DMS53 treated with DMSO at 0.1 percent for 48 hours (cell line): ENCODE results near the gene TRIM31.
"Not testable (repeated sequence)": the region's sequence is repeated elsewhere in the genome, so short reads cannot be mapped to it uniquely, and the experiment has no call there.

ENCODE experiments used
- DNase-seq: peaks from one replicate; lab custom pipeline; 2025; ENCODE audit not compliant: unreplicated experiment; lab: John Stamatoyannopoulos, UW

TRIM31 gene

DNA sequence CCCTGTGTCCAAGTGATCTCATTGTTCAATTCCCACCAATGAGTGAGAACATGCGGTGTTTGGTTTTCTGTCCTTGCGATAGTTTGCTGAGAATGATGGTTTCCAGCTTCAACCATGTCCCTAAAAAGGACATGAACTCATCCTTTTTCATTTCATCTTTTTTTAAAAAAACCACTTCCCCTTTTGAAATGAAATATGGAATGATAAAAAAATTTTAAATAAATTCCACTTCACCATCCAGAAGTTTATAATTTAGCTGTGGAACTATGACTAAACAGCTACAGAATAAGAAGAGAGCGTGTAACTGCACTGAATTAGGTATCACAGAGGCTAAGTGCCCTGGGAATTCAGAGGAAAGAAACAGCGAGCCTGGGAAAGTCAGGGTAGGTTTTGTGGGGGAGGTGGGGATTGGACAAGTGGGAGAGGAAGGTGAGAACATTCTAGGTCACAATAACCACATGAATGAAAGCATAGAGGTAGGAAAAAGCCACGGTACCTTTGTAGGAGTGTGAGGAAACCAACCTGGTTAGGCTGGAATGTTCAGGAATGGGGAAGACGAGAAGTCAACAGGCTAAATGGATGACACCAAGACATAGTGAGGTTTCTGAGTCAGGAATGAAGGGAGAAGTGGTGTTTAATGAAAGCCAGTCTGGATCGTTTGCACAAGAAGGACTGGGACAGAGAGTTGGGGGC, 37.1 kb upstream of the TRIM31 start:
- no peak for DNase-seq

DNA sequence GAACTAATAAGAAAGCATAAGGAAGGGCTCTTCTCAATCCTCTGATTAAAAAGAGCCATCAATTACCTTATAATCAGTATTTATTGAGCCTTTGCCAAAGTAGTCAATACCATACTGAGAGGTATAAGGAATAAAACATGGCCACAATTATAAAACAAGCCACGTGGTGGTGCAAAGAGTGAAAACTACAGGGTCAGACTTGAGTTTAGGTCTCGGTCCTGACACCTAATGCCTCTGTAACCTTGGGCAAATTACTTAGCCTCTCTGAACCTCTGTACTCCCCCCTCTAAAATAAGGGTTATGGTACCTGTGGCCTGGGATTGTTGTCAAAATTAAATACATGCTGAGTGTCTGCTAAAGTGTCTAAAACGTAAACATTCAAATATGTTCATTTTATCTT, 36.3 kb upstream of the TRIM31 start:
- DNase-seq = no peak

DNA sequence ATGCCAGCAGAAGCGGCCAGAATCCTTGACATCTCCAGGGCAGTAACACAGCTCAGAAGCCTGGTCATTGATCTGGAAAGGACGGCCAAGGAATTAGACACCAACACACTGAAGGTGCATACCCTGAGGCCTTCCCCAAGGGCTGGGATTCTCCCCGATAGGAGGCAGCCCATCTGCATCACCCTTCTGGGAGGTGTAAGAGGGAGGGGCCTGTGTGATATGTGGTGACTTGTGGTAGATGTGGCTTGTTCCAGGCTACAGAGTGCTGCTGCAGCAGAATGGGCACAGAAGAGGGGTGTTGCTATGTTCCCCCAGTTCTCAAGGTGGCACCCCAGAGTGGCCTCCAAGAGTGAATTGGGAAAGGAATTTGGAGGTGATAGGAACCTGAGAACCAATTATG, 34.2 kb upstream of the TRIM31 start:
- DNase-seq = no peak

DNA sequence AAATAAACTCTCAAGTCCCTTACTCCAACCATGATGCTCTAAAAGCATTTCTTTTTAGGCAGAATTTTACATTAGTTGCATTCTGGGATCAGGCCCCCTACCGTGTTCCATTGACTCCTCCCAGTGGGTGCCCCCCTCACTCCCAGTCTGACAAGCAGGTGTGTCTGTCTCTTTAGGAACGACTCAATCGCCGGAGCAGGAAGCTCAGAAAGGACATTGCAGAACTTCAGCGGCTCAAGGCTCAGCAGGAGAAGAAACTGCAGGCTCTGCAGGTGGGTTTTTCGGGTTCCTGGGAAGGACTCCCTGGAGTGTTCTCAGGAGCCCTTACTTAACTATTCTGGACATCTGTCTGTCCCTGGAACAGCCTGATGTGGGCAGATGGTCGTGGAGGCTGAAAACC, 32.9 kb upstream of the TRIM31 start:
- no peak for DNase-seq

DNA sequence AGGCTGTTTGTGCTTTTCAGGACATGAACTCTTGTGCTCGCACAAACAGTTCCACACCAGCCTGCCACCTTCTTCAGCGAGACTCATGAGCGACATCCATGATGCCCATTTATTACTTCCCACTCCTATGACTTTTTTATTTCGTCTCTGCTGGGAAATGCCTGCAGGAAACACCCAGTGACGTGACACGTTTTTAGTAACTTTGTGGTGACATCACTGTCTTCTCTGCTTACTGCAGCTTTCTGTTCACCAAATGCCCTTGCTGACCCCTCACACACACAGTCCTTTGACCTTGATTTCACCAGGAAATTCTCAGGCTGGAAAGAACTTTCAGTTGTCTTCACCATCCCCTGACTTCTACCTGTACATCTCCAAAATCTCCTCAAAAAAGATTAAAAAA, 31.9 kb upstream of the TRIM31 start:
- no peak for DNase-seq

DNA sequence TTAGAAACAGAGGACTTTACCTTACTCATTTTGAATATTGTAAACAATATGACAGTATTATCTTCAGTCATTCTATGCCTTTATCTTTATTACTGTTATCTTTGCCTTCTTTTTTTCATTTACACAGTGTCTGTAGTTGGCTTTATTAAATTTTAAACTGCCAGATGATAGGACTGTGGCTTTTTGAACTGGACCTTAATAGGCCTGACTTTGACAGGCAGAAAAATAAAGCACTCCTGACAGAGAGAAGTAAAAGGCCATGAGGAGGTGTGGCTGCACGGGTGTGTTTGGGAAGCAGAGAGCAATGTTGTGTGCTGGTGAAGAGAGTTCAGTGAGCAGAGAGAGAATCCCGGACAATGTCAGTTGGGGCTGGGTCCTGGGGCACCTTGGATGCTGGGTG, 30.9 kb upstream of the TRIM31 start:
- no peak for DNase-seq

DNA sequence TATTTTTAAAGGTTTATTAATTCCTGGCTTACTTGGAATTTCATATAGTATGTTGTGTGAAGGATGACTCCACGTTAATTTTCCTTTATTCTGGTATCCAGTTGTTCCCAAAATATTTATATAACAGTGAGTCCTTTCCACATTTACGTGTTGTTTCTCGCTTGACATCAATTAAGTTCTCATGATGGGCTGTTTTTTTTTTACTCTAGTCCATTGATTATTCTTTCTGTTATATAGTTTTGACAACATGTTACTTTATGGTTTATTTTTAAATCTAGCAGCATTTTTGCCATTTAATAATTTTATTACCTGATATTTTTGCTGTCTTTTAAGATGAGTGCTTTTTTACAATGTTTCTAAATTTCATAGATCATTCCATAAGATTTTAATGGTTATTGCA, 29.8 kb upstream of the TRIM31 start:
- no peak for DNase-seq

DNA sequence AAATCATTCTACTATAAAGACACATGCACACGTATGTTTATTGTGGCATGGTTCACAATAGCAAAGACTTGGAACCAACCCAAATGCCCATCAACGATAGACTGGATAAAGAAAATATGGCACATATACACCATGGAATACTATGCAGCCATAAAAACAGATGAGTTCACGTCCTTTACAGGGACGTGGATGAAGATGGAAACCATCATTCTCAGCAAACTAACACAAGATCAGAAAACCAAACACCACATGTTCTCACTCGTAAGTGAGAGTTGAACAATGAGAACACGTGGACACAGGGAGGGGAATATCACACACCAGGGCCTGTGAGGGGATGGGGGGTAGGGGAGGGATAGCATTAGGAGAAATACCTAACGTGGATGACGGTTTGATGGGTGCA, 27.4 kb upstream of the TRIM31 start:
- DNase-seq = not testable (repeated sequence)

DNA sequence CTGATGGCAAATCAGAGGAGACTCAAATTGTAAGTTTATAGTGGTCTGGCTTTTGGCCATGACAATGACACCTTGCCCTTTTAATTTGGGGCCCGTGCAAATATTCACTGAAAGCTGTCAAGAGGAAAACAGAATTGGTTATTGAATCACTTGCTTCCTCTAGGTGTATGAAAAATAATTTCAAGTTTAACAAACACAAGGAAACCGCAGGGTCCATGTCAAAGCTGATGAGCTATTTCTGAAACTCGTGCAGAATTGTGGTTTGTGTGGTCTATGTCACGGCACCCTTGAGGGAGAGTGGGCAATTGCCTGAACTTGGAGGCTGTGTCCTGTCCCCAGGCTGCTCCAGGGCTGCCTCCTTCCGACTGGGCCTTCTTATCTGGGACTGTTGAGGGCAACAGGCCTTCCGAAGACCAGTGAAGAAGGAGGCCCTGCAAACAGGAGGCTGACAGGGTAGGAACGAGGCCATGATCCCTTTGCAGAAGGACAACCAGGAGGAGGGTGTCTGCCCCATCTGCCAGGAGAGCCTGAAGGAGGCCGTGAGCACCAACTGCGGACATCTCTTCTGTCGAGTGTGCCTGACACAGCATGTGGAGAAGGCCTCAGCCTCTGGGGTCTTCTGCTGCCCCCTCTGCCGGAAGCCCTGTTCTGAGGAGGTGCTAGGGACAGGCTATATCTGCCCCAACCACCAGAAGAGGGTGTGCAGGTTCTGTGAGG, 23.8 kb upstream of the TRIM31 start:
- DNase-seq = no peak

DNA sequence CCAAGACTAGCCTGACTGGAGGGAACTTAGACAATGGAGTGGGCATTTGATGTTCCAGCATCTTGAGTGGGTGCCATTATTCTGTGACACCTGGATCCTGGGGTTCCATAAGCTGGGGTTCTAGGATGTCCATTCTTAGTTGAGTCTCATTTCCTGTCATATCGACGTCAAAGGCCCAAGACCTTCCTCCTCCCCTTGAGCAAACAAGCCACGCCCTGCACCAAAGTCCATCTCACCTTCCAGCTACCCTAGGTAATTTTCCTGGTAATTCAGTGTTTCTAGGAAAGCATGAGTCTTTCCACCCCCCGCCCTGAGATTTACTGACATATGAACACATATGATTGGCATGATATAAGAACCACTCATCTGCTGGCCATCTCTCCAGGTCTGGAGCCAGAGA, 22.9 kb upstream of the TRIM31 start, which contains the start of gene TRIM40:
Gene TRIM40, plus strand, starts transcription at position 384 of the 400 bp plus-strand sequence. CDS start 897 bp downstream, outside the sequence.
- DNase-seq = no peak

DNA sequence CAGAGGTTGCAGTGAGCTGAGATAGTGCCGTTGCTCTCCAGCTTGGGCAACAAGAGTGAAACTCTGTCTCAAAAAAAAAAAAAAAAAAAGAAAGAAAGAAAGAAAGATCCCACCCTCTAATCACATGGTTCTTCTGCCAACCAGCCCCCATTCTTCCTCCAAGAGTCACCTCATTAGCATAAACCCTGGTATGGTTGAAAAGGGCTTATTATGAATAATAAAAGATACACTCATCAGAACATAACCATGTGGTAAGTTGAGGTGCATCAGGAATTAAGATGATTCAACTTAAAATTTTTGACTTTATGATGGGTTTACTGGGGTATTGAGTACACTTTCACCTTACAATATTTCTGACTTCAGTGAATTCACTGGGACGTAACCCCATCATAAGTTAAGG, 22.3 kb upstream of the TRIM31 start:
- DNase-seq = no peak

DNA sequence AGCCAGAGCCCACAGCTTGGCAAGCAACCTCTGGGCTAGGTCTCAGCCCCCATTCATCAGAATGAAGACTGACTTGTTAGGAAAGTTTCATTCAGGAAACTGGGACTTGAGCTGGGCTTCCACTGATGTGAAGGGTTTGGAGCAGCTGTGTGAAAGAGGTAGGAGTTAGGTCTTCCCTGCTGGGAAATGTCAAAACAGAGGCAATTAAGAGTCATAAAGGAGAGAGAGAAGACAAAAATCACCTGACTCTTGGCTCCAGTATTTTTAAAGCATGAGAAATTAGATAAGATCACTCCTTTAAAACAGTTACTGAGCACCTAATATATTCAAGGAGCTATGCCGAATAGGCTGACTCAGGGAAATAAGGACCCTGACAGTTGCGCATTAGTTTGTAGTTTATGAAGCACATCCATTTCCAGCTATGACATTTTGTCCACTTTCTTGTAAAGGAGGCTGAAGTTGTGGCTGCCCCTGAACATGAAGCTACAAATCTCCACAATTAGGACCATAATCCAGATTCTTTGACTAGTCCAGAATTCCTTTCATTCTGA, 19.1 kb upstream of the TRIM31 start:
- no peak for DNase-seq

DNA sequence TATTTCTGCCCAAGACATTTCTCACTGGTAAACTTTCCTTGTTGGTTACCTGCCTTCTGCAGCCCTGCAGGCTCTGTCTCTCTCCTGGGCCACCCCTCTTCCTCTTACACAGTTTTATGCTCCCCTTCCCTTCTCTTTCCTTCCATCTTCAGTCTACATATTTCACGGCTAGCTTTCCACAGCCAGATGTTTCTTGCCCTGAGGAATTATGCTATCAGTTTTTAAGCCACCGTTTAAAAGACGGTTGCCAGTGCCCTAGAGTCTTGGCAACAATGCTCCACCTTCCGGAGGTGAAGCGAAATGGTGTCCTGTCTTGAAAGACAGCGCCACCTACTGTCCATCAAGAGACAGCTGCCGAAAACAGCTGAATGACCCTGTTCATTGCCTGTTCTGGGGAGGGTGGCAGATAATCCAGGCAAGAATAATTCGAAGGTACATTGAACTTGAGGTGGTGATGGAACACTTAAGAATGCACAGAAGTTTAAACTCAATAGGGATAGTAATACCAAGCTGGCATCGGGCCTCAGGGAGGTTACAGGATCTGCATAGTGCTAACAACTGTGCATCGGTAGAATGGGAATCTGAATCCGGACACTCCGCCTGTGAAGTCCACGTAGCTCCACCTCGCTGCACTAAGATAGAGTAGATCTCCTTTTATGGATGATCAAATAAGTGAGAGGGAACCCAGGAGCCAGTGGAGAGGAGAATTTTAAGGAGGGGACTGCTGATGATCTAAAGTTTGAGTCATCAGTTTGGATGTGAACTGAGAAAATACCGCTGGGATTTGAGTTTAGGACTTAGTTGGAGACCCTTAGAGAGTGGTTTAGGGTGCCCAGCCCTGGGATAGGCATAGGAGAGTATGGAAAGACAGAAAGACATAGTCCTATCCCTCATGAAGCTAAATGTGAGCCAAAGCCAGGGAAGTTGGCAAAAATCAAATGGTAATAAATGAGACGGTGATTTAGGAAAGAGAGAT, 18.3 kb upstream of the TRIM31 start:
- peak; percentile 78 for DNase-seq

DNA sequence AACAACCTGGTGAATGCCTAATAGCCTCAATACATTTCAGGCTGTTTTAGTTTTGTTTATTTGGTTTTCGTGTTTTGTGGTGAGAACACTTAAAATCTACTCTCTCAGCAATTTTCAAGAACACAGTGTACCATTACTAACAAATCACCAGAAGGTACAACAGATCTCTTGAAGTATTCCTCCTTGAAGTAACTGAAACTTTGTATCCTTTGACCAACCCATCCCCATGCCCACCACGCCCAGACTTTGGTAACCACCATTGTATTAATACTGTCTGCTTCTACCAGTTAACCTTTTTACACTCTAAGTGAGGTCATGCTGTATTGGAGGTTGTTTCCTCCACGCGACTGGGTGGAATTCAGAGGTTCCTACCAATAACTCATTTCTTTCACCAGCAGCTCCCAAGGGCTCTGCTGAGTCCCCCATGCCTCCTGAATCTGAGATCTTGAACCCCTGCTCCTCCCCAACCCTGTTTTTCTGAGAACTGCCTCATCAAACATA, 17.3 kb upstream of the TRIM31 start:
- DNase-seq = no peak

DNA sequence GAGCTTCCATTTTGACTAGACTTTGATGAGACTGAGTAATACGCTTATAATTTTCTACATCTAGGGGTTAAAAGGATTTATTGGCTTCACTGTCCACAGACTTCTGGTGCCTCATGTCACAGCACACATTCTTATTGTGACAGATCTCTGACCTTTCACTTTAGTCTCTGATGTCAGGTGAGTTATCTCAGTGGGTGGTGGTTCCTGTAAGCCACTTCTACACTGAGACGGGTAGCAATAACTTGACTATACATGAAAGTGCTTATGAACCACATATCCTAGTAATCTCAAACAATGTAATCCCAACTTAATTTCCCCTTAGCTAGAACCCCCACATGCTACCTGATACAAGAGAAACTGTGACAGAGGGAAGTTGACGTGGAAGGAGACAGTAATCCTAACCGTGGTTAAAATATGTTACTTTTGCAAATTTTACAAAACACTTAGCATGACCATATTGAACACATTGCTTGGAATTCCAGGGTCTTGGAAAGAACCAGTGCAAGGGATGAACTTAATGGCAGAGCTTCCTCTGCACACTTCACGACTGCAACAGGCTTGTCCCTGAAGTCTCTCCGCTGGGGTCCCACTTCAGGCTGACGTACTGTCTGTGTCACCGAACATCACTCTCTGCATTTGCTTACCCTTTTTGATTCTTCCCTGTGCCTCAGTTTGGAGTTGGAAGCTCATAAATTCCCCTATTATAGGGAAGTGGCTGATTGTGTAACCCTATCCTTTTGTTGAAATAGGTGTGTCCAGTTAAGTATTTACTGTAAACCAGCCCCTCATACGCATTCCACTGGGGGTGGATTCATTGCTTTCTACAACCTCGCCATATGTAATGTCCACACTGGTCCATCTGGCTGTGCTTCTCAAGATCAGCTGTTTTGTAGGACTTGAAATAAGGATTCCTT, 16.6 kb upstream of the TRIM31 start:
- DNase-seq = no peak

DNA sequence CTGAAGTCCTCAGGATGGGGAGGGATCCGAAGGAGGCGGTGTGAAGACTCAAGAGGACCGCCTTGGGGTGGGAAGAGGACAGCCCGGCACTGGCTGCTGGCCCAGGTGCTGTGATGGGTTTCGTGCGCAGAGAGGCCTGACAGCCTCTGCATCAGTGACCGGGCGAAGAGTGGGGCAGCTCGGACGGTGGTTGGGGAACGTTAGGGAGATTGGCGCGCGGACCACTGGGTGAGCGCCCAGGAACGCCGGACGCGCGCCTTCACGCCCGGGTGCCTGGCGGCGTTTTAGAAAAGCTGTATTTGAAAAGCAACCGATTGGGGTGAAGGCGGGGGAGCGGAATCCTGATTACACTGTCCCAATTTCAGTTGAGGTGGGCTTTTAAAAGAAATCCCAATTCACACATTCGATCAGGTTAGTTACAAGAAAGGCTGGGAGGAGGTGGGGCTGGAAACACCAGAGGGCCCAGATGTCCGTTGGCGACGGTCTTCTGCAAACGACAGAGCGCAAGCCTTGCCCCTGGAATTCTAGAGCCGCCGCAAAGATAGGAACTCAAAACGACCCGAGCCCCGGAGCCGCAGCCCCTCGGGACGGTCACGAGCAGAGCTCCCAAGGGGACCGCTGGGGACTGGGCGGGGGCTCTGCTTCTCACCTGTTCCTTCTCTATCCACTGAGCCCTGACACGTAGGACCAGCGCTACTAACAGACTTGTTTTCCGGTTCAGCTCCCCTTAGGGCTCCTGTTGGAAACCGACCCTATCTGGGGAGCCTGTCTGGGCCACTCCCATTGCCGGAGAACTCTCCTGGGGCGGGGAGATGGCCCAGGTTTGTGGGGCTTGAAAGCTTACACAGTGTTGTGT, 14.6 kb upstream of the TRIM31 start:
- no peak for DNase-seq

DNA sequence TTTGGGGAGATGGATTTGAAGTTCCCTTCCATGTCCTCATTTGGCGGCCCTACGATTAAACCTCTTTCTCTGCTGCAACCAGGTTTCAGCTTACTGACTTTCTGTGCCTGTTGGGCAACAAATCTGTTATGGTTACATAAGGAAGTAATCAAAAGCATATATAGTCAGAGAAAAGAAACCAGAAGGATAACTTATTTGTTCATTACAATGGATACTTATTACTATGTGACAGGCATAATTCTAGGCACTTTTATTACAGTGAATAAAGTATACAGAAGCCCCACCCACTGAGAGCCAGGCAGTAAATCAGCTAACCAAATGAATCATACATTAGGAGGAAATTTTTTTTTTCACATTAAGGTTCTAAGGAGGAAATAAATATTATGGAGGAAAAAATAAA, 9.6 kb upstream of the TRIM31 start:
- no peak for DNase-seq

DNA sequence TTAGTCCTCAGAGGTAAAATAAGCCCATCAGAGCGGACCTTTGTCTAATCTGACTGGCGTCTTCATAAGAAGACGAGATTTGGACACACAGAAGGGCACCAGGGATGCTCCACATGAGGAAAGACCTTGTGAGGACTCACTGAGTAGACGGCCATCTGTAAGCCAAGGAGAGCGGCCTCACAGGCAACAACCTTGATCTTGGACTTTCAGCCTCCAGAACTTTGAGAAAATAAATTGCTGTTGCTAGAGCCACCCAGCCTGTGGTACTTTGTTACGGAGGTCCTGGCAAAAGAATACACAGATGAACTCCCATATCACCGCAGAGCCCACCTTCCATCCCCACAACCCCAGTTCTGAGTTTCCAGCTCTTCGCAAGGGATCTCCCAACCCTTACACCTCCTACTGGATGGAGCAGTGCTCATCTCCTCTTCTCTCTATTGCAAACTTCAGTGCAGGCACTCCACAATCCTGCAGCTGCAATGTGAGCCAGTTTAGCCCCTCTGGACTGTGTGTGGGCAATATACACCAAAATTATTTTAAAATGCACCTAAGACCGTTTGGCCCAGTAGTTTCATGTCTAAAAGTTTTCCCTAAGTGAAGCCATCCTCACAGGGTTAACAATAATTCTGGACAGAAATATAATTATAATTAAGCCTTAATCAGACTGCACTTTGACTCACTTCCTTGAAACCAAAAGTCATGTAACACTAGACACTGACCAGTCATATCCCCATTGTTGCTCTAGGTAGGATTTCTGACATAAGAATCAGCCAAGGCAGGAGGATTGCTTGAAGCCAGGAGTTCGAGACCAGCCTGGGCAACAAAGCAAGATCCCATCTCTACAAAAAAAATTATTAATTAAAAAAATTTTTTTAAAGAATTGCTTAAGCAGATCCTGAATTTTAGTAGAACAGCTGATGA, 8.8 kb upstream of the TRIM31 start:
- no peak for DNase-seq
